Right atrium auricular region (tissue), 2 donors: ENCODE data around the gene ARF3. TPM values are rescaled to one million over a fixed set of nuclear protein-coding genes. Genes with fewer than 3 reads are reported as not detected.

Source experiments
- DNase-seq: peaks from one replicate; pipeline ENCODE4 v3.0.0-alpha.2; 2019; ENCODE audit warnings: low spot score
- H3K27ac ChIP-seq, 2 donors: fragments of 200-600 bp; sonication (generic); 1 replicate in 1 of 2; 2 replicates in 1 of 2; pipeline ENCODE4 v1.5.1; 2016 to 2019
- H3K27me3 ChIP-seq, 2 donors: fragments of 200-600 bp; sonication (generic); one replicate each; pipeline versions ENCODE4 v1.5.1 to v1.6.0; 2017 to 2019
- H3K36me3 ChIP-seq: fragments of 200-600 bp; sonication (generic); one replicate; pipeline ENCODE4 v1.5.1; 2016
- H3K4me1 ChIP-seq, 2 donors: fragments of 200-600 bp; sonication (generic); one replicate each; pipeline versions ENCODE4 v1.5.1 to v1.6.0; 2017 to 2019
- H3K4me3 ChIP-seq, 2 donors: fragments of 200-600 bp; sonication (generic); 1 replicate in 1 of 2; 2 replicates in 1 of 2; pipeline ENCODE4 v1.5.1; 2017 to 2019; ENCODE audit warnings: mild to moderate bottlenecking in 1 of 2, moderate library complexity in 1 of 2
- H3K9me3 ChIP-seq, 2 donors: fragments of 200-600 bp; sonication (generic); one replicate each; pipeline ENCODE4 v1.5.1; 2019
- total RNA-seq, 2 donors: library from RNA; depleted of rRNA; stranded (reverse); fragments of >200 nt; gene quantifications; one replicate each; pipeline ENCODE4 v1.1.0, GENCODE V29; 2016
- TF ChIP-seq, protein P1 (sequence below), 2 donors: fragments of 200-600 bp; sonication (generic); IDR thresholded peaks; one replicate each; pipeline ENCODE4 v1.5.1; 2019; ENCODE audit warnings: antibody characterized with exemption in 2 of 2

The ARF3 gene
- total RNA-seq, 2 donors from 2014 or later = 35.5 to 48.8 TPM

DNA sequence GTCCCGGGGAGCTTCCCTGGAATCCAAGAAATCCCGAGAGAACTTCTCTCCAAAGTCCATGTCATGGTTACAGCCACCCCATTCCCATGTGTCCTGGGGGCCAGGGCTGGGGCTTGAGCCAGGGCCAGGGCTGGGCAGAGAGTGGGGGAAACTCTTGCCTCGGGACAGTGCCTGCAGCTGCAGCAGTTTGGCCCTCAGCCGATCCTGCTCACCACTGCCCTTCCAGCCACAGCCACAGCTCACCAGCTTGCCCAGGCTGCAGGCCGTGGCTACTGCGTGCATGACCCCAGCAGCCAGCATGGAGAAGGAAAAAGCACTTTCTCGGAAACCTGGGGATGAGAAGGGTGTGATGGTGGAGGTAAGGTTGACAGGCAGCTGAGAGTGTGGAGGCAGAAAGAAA is 10.7 kb upstream of the ARF3 start:
- H3K36me3 ChIP-seq = no peaks in the 10 kb centered on the region
- no peak overlapping the region for H3K27ac ChIP-seq
- no peak for DNase-seq
- H3K9me3 ChIP-seq = no peaks in the 10 kb centered on the region
- TF ChIP-seq, protein P1, sequence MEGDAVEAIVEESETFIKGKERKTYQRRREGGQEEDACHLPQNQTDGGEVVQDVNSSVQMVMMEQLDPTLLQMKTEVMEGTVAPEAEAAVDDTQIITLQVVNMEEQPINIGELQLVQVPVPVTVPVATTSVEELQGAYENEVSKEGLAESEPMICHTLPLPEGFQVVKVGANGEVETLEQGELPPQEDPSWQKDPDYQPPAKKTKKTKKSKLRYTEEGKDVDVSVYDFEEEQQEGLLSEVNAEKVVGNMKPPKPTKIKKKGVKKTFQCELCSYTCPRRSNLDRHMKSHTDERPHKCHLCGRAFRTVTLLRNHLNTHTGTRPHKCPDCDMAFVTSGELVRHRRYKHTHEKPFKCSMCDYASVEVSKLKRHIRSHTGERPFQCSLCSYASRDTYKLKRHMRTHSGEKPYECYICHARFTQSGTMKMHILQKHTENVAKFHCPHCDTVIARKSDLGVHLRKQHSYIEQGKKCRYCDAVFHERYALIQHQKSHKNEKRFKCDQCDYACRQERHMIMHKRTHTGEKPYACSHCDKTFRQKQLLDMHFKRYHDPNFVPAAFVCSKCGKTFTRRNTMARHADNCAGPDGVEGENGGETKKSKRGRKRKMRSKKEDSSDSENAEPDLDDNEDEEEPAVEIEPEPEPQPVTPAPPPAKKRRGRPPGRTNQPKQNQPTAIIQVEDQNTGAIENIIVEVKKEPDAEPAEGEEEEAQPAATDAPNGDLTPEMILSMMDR (IDR thresholded peaks at IDR 0.05) = no peak
- H3K27me3 ChIP-seq = peaks cover 3 to 12% of the 10 kb centered on the region in 2 donors
- H3K4me1 ChIP-seq = peaks cover 0 to 29% of the 10 kb centered on the region in 2 donors
- H3K4me3 ChIP-seq = no peak overlapping the region

DNA sequence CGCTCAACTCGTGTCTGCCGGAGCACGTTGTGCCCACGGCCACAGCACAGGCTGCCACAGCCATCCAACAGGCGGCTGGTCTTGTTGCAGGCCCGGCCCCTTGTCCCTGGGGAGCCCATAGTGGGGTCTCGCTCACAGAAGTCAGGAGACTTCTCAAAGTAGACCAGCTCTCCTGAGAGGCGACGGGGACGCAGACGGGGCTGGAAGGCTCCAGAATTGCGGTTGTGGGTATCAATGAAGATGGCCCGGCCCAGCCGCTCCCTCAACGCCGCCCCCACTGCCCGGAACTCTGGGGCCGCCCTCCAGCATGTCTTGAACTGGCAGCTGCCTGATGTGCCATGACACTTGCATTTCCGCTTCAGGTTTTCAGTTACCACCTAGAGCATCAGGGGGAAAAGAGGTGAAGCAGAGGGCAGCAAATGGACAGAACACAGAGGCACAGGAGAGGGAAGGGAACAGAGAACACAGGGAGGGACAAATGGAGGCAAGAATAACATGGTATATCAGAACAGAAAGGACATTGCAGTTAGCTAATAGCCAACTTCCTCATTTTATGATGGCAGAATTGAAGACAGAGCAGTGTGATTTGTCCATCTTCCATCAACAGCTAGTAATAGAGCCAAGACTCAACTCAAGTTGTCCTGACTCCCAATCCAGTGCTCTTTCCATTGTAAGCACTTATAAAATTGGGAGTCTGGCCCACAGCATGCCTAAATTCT is 9.0 kb upstream of the ARF3 start:
- H3K27me3 ChIP-seq = peaks cover 3 to 6% of the 10 kb centered on the region in 2 donors
- no peaks in the 10 kb centered on the region for H3K36me3 ChIP-seq
- no peak overlapping the region for H3K27ac ChIP-seq
- H3K4me1 ChIP-seq = peaks cover 0 to 17% of the 10 kb centered on the region in 2 donors
- TF ChIP-seq, protein P1 (IDR thresholded peaks at IDR 0.05) = no peak
- H3K9me3 ChIP-seq = no peaks in the 10 kb centered on the region
- no peak for DNase-seq
- no peak overlapping the region for H3K4me3 ChIP-seq

DNA sequence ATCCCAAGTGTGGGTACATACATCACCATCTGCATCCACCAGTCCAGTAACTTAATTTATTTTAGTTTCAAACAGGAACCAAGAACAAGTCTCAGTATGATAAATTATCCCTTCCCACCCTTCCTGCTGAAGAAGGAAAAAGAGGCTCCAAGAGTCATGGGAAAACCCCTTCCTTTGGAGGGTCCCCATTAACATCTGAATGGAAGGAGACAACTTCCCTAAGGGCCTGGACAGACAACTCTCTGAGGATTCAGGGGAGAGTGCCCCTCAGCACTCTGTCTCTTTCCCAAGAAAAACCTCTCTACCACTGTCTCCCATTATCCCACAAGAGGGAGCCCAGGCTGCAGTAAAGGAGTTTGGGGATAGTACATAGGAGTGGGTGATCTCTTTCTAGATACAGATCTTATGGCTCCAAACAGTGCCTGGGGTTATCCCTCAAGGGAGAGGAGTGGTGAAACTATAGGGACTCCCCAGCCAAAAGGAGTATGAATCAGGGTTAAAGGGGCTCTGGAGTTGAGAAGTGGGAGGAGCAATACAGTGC is 8.1 kb upstream of the ARF3 start:
- no peak for DNase-seq
- Histone ChIP-seq H3K27me3 (no peaks in the 10 kb centered on the region), H3K4me1 (peaks cover 0 to 9% of the 10 kb centered on the region in 2 donors), H3K36me3 (no peaks in the 10 kb centered on the region), H3K4me3 (no peak overlapping the region), H3K27ac (no peak overlapping the region), H3K9me3 (no peaks in the 10 kb centered on the region)
- TF ChIP-seq, protein P1 (IDR thresholded peaks at IDR 0.05) = no peak

DNA sequence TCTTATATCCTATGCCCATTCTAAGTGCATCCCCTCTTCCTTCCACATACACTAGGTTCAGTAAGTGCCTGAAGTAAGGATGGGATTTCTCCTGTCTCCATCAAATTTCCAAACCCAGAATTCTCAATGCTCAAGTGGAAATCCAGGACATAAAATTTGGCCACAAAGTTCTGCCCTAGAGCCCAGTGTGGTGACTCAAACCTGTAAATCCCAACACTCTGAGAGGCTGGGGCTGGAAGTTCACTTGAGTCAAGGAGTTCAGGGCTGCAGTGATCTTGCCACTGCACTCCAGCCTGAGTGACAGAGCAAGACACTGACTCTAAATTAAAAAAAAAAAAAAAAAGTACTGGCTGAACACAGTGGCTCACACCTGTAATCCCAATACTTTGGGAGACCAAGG is 4.5 kb upstream of the ARF3 start:
- TF ChIP-seq, protein P1 (IDR thresholded peaks at IDR 0.05) = no peak
- Histone ChIP-seq H3K4me3 (no peak overlapping the region), H3K9me3 (no peaks in the 10 kb centered on the region), H3K36me3 (no peaks in the 10 kb centered on the region), H3K4me1 (peaks cover 0 to 7% of the 10 kb centered on the region in 2 donors), H3K27ac (no peak overlapping the region), H3K27me3 (no peaks in the 10 kb centered on the region)
- no peak for DNase-seq

DNA sequence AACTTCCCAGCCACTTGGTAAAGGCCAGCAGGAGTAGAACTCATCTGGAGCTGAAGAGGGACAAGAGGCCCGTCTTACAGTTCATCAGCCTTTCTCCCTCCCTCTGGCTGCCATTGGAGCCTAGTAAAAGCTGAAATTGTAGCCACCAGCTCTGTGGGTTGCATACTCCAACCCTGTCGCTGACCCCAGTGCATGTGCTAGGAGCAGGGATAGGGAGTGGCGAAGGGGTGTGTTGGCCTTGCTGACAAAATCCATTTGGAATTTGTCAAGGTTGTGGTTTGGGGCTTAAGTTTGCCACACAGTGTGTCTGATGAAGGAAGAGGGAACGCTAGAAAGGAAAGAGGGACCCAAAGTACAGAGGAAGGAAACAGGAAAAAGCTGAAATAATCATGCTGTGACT is 4.0 kb upstream of the ARF3 start:
- H3K4me1 ChIP-seq = peaks cover 0 to 11% of the 10 kb centered on the region in 2 donors
- H3K9me3 ChIP-seq = no peaks in the 10 kb centered on the region
- no peaks in the 10 kb centered on the region for H3K27me3 ChIP-seq
- no peak overlapping the region for H3K4me3 ChIP-seq
- TF ChIP-seq, protein P1 (IDR thresholded peaks at IDR 0.05) = no peak
- no peak overlapping the region for H3K27ac ChIP-seq
- H3K36me3 ChIP-seq = no peaks in the 10 kb centered on the region
- no peak for DNase-seq
